ENCODE results near the gene APBA1.

GRCh38 chr9:69532396-69532795, 139.8 kb downstream of the APBA1 start:
- no peak for TF ChIP-seq CEBPB (tag; IDR thresholded peaks at IDR 0.05)
- TF ChIP-seq, protein P1, sequence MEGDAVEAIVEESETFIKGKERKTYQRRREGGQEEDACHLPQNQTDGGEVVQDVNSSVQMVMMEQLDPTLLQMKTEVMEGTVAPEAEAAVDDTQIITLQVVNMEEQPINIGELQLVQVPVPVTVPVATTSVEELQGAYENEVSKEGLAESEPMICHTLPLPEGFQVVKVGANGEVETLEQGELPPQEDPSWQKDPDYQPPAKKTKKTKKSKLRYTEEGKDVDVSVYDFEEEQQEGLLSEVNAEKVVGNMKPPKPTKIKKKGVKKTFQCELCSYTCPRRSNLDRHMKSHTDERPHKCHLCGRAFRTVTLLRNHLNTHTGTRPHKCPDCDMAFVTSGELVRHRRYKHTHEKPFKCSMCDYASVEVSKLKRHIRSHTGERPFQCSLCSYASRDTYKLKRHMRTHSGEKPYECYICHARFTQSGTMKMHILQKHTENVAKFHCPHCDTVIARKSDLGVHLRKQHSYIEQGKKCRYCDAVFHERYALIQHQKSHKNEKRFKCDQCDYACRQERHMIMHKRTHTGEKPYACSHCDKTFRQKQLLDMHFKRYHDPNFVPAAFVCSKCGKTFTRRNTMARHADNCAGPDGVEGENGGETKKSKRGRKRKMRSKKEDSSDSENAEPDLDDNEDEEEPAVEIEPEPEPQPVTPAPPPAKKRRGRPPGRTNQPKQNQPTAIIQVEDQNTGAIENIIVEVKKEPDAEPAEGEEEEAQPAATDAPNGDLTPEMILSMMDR (IDR thresholded peaks at IDR 0.05 in 2 of 3, conservative IDR thresholded peaks at IDR 0.05 in 1 of 3; ENCODE audit: insufficient read depth in 2 of 3, low read depth in 1 of 3, low read length in 3 of 3): no peak
